Measurements from ENCODE around the gene ZNF385C. TPM values are rescaled to one million over a fixed set of nuclear protein-coding genes. Genes with fewer than 3 reads are reported as not detected.

The ZNF385C gene
- total and polyA plus RNA-seq, 2 of the 13 experiments (the other 11 are each of a cell fraction or from before 2014, with no cell fraction given), result 2.3 to 6.1 TPM

- TF ChIP-seq ZNF317 (CRISPR knock-in tag; IDR thresholded peaks at IDR 0.05) (no peak), SATB2 (CRISPR knock-in tag; IDR thresholded peaks at IDR 0.05) (no peak), MAFK (conservative IDR thresholded peaks at IDR 0.05 in 1 of 2, IDR thresholded peaks at IDR 0.05 in 1 of 2; ENCODE audit: low read length in 2 of 2) (no peak)
These were observed 27.3 kb upstream of the ZNF385C start (continued) for GRCh38 chr17:42125565-42125964.

- H3K27me3 ChIP-seq (ENCODE audit: control insufficient read depth in 1 of 2, insufficient read depth in 2 of 2, low read length in 2 of 2), result no peaks in the 10 kb centered on the region
- POLR2A ChIA-PET, result interaction anchor here (1.0 kb wide), 1 partner anchor 10 kb away, joined by 3 read pairs; no protein-coding TSS in a partner anchor
These were observed 26.0 kb upstream of the ZNF385C start for GRCh38 chr17:42124256-42124655.

More at GRCh38 chr17:42124256-42124655, 26.0 kb upstream of the ZNF385C start:
- no peak overlapping the region for H3K9ac ChIP-seq (ENCODE audit: insufficient read depth, low read depth, low read length)
- H2AFZ ChIP-seq (ENCODE audit: low read length), result no peak overlapping the region
- no peaks in the 10 kb centered on the region for H3K9me3 ChIP-seq (ENCODE audit: low read length)
- H3K4me2 ChIP-seq (ENCODE audit: low read depth, low read length), result no peak overlapping the region
- TF ChIP-seq STAG1 (CRISPR knock-in tag; IDR thresholded peaks at IDR 0.05), result 0 out of 2 replicates have a peak, but pooled peaks have one; percentile 14
- TF ChIP-seq RAD21 (CRISPR knock-in tag; IDR thresholded peaks at IDR 0.05), result no peak
- TF ChIP-seq CTCF (CRISPR knock-in tag; IDR thresholded peaks at IDR 0.05), result peak; percentile 38; the same call in 1 of the 2 replicates
- H3K27ac ChIP-seq (ENCODE audit: extremely low read length, insufficient read depth, low read length), result no peak overlapping the region
- H3K79me2 ChIP-seq (ENCODE audit: insufficient read depth, low read length), result no peaks in the 10 kb centered on the region
- in situ Hi-C loops (cut with HindIII; ENCODE audit: extremely low pct_ligation_motif_present, low pct_unique_long_range_greater_than_20kb), result no loop called here
- no TSS peak for BruUV-seq (replicated peaks)
- CTCF ChIA-PET (ENCODE audit: low intra/inter-chr PET ratio, low total read pairs), result no interaction called here
- no peak for ATAC-seq
- peaks cover 20% of the 10 kb centered on the region for H3K4me1 ChIP-seq (ENCODE audit: insufficient read depth, low read length)
- H3K36me3 ChIP-seq (replicated peaks in 1 of 2; ENCODE audit: control insufficient read depth in 1 of 2, insufficient read depth in 2 of 2, low read length in 2 of 2), result peaks cover 22 to 42% of the 10 kb centered on the region in 2 experiments
- intact Hi-C loops (cut with micrococcal nuclease; ENCODE audit: unreplicated experiment), result loop anchor here (5.0 kb wide), 1 partner anchor 33 kb away; no protein-coding TSS in a partner anchor
- no peak for DNase-seq (ENCODE audit: low spot score)
- H3K4me3 ChIP-seq (replicated peaks in 1 of 3; ENCODE audit: insufficient read depth in 1 of 3, low read depth in 2 of 3, low read length in 3 of 3), result no peak overlapping the region
- 95% methylated on average over 3 of the region's 3 CpGs for WGBS (ENCODE audit: low lambda C conversion rate)
- H4K20me1 ChIP-seq (ENCODE audit: insufficient read depth, low read length), result no peaks in the 10 kb centered on the region
- no peak for FAIRE-seq
